LNCaP clone FGC (cell line): Measurements from ENCODE around the gene STIM1.
"Not testable (repeated sequence)": the region's sequence is repeated elsewhere in the genome, so short reads cannot be mapped to it uniquely, and the experiment has no call there.

Experiments
- DNase-seq: peaks from one replicate; pipeline ENCODE4 v3.0.0-alpha.2; 2011; ENCODE audit warnings: low read depth
- H3K4me3 ChIP-seq: 2 replicates; pipeline ENCODE4 v1.5.1; 2011; ENCODE audit warnings: mild to moderate bottlenecking, low read depth, low read length, control low read depth
- CTCF ChIP-seq: IDR thresholded peaks from 2 replicates; pipeline ENCODE4 v1.5.1; 2012; ENCODE audit warnings: mild to moderate bottlenecking; ENCODE audit not compliant: control insufficient read depth, insufficient read depth; ENCODE audit errors: extremely low read depth

Gene STIM1

GRCh38 chr11:3990406-3990805 lies 134.9 kb downstream of the STIM1 start:
- no peak for DNase-seq
- TF ChIP-seq CTCF, result no peak
- no peak overlapping the region for H3K4me3 ChIP-seq

GRCh38 chr11:3992964-3993363 lies 137.5 kb downstream of the STIM1 start:
- no peak for DNase-seq
- no peak for TF ChIP-seq CTCF
- H3K4me3 ChIP-seq, result no peak overlapping the region

- no peak for DNase-seq
These were observed 138.7 kb downstream of the STIM1 start for GRCh38 chr11:3994030-3994640.

GRCh38 chr11:3995307-3995706 lies 139.8 kb downstream of the STIM1 start:
- no peak overlapping the region for H3K4me3 ChIP-seq
- DNase-seq, result no peak

More at GRCh38 chr11:3994030-3994640, 138.7 kb downstream of the STIM1 start:
- H3K4me3 ChIP-seq, result no peak overlapping the region
- TF ChIP-seq CTCF, result no peak

GRCh38 chr11:3995949-3996554 lies 140.6 kb downstream of the STIM1 start:
- no peak for TF ChIP-seq CTCF
- no peak for DNase-seq
- H3K4me3 ChIP-seq, result no peak overlapping the region

More at GRCh38 chr11:3995307-3995706, 139.8 kb downstream of the STIM1 start:
- TF ChIP-seq CTCF, result no peak

- H3K4me3 ChIP-seq, result no peak overlapping the region
- DNase-seq, result no peak
- no peak for TF ChIP-seq CTCF
These were observed 141.2 kb downstream of the STIM1 start for GRCh38 chr11:3996651-3997050.

- H3K4me3 ChIP-seq, DNase-seq: not testable (repeated sequence)
These were observed 149.3 kb downstream of the STIM1 start for GRCh38 chr11:4004753-4005152.
